NCI-H1048 (cell line): ENCODE measurements around the gene HDAC4.

Experiments
- DNase-seq: peaks from one replicate; lab custom pipeline; 2025; lab: John Stamatoyannopoulos, UW

HDAC4 gene

GRCh38 chr2:239383759-239384156, 17.1 kb downstream of the HDAC4 start:
- DNase-seq, result no peak

- DNase-seq, result no peak
Observed at GRCh38 chr2:239383036-239383758, 17.6 kb downstream of the HDAC4 start.

GRCh38 chr2:239382384-239382880, 18.4 kb downstream of the HDAC4 start:
- DNase-seq, result no peak

GRCh38 chr2:239381709-239382134, 19.1 kb downstream of the HDAC4 start:
- no peak for DNase-seq

- DNase-seq, result no peak
Observed at GRCh38 chr2:239380831-239381708, 19.8 kb downstream of the HDAC4 start.

- no peak for DNase-seq
Observed at GRCh38 chr2:239379641-239380170, 21.1 kb downstream of the HDAC4 start.

GRCh38 chr2:239378918-239379640, 21.7 kb downstream of the HDAC4 start:
- DNase-seq, result no peak

GRCh38 chr2:239378021-239378917, 22.6 kb downstream of the HDAC4 start:
- DNase-seq, result no peak

- DNase-seq, result no peak
Observed at GRCh38 chr2:239377591-239377990, 23.2 kb downstream of the HDAC4 start.

GRCh38 chr2:239376942-239377531, 23.8 kb downstream of the HDAC4 start:
- no peak for DNase-seq

- no peak for DNase-seq
Observed at GRCh38 chr2:239376351-239376750, 24.5 kb downstream of the HDAC4 start.

- no peak for DNase-seq
Observed at GRCh38 chr2:239375278-239376061, 25.4 kb downstream of the HDAC4 start.

GRCh38 chr2:239374896-239375277, 25.9 kb downstream of the HDAC4 start:
- no peak for DNase-seq

- no peak for DNase-seq
Observed at GRCh38 chr2:239372835-239373234, 28.0 kb downstream of the HDAC4 start.

GRCh38 chr2:239371726-239372686, 28.8 kb downstream of the HDAC4 start:
- no peak for DNase-seq

- no peak for DNase-seq
Observed at GRCh38 chr2:239370876-239371725, 29.7 kb downstream of the HDAC4 start.

GRCh38 chr2:239370403-239370802, 30.4 kb downstream of the HDAC4 start:
- DNase-seq, result no peak
